Panc1 (cell line): ENCODE measurements around the gene NPY4R. TPM values are rescaled to one million over a fixed set of nuclear protein-coding genes. Genes with fewer than 3 reads are reported as not detected.
"Not testable (repeated sequence)": the region's sequence is repeated elsewhere in the genome, so short reads cannot be mapped to it uniquely, and the experiment has no call there.

Source experiments
- ATAC-seq: fragments of 200-7000 bp; cut with Tn5 transposase; 2 replicates; pipeline ENCODE4 v1.9.1; 2020; ENCODE audit warnings: mild to moderate bottlenecking, moderate library complexity
- BruUV-seq: library from RNA; stranded (reverse); fragments of 400-500 nt; replicated peaks from 2 replicates; lab custom pipeline; 2021; lab: Mats Ljungman, UMichigan
- CTCF ChIA-PET: fragments of 300-600 bp; sonication (Branson Sonifier 250); formaldehyde crosslinking; loops from one replicate; lab custom pipeline; 2022; ENCODE audit warnings: antibody characterized with exemption; lab: Charles Lee
- POLR2A ChIA-PET: fragments of 300-600 bp; sonication (Branson Sonifier 250); formaldehyde crosslinking; loops from one replicate; lab custom pipeline; 2022; ENCODE audit warnings: antibody characterized with exemption; lab: Charles Lee
- DNase-seq: peaks from one replicate; pipeline ENCODE4 v3.0.0-alpha.2; 2010; ENCODE audit warnings: low read depth, low spot score
- H3K27ac ChIP-seq: 2 replicates; pipeline ENCODE4 v1.5.1; 2011; ENCODE audit warnings: mild to moderate bottlenecking, low read length, inconsistent platforms
- H3K27me3 ChIP-seq: fragments of 200-500 bp; sonication (Bioruptor generic); 2 replicates; pipeline ENCODE4 v1.6.0; 2014; ENCODE audit warnings: low read length, inconsistent platforms; ENCODE audit not compliant: control insufficient read depth, insufficient read depth
- H3K36me3 ChIP-seq: fragments of 200-500 bp; sonication (Bioruptor generic); 2 replicates; pipeline ENCODE4 v1.5.1; 2014; ENCODE audit warnings: inconsistent platforms, mild to moderate bottlenecking, low read length, moderate library complexity; ENCODE audit not compliant: control insufficient read depth, insufficient read depth
- H3K4me1 ChIP-seq: 2 replicates; pipeline ENCODE4 v1.5.1; 2011; ENCODE audit warnings: inconsistent platforms, mild to moderate bottlenecking, low read length, moderate library complexity; ENCODE audit not compliant: control insufficient read depth, insufficient read depth
- H3K4me3 ChIP-seq, 2 experiments: 2 replicates each; pipeline ENCODE4 v1.5.1; 2011 to 2012; ENCODE audit warnings: low read depth in 2 of 2, low read length in 2 of 2, mild to moderate bottlenecking in 2 of 2, inconsistent platforms in 1 of 2, moderate library complexity in 1 of 2
- H3K9me3 ChIP-seq: fragments of 200-500 bp; sonication (Bioruptor generic); 2 replicates; pipeline ENCODE4 v1.5.1; 2014; ENCODE audit warnings: low read depth, mild to moderate bottlenecking, inconsistent platforms, low read length, moderate library complexity; ENCODE audit not compliant: control insufficient read depth, insufficient read depth
- in situ Hi-C: cut with HindIII; loops from 2 replicates; pipeline ENCODE4 v1.10.0; 2016; ENCODE audit warnings: low sequenced_read_pairs, low pct_unique_long_range_greater_than_20kb
- intact Hi-C: fragments of 100-400 bp; cut with micrococcal nuclease; formaldehyde crosslinking; loops from one replicate; pipeline ENCODE4 v1.10.0; 2022; ENCODE audit not compliant: unreplicated experiment
- total RNA-seq: library from RNA; stranded (reverse); gene quantifications from one replicate; pipeline ENCODE4 v1.2.1, GENCODE V29; 2021; ENCODE audit not compliant: unreplicated experiment

NPY4R gene
- total RNA-seq, 1 experiment from 2014 or later = 2.2 TPM

DNA sequence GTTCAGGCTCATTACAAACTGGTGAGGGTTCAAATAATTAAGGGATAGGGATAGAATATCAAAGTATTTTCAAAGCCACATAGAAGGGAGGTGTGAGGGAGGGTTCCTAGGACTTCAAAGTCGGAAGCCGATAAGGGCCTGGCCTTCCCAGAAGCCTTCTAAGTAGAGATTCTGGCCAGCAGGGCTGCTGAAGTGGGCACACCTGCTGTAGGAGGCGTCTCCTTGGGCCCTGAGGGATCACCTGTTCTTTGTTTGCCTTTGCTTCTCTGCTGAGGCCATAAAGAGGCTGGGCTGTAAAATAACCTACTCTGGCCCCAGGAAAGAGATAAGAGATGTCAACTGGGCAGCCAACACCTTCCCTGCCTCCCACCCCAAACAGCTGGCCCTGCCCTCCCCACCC is 8.0 kb upstream of the NPY4R start:
- H3K4me1 ChIP-seq, ATAC-seq, BruUV-seq, intact Hi-C loops, CTCF ChIA-PET, H3K27me3 ChIP-seq, in situ Hi-C loops, H3K4me3 ChIP-seq, H3K27ac ChIP-seq, POLR2A ChIA-PET, DNase-seq, H3K36me3 ChIP-seq, H3K9me3 ChIP-seq: not testable (repeated sequence)

DNA sequence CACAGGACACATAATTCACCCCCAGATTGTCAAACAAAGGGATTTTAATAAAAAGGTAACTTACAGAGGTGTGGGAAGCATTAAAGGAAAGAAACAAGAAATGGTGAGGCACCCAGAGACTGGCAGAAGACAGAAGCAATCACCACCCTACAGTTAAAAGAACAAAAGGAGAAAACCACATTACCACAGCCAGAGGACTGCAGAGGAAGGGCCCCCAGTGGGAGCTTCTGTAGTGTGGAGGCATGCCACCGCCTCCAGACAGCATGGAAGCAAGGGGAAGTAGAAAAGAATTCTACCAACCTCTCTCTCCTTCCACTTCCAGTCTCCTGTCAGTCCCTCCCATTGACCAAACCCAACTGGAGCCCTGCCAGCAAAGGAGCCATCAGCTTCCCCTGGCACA is 4.4 kb upstream of the NPY4R start:
- CTCF ChIA-PET, H3K27ac ChIP-seq, H3K9me3 ChIP-seq, in situ Hi-C loops, DNase-seq, intact Hi-C loops, POLR2A ChIA-PET, H3K4me3 ChIP-seq, H3K4me1 ChIP-seq, BruUV-seq, H3K27me3 ChIP-seq, H3K36me3 ChIP-seq, ATAC-seq: not testable (repeated sequence)

DNA sequence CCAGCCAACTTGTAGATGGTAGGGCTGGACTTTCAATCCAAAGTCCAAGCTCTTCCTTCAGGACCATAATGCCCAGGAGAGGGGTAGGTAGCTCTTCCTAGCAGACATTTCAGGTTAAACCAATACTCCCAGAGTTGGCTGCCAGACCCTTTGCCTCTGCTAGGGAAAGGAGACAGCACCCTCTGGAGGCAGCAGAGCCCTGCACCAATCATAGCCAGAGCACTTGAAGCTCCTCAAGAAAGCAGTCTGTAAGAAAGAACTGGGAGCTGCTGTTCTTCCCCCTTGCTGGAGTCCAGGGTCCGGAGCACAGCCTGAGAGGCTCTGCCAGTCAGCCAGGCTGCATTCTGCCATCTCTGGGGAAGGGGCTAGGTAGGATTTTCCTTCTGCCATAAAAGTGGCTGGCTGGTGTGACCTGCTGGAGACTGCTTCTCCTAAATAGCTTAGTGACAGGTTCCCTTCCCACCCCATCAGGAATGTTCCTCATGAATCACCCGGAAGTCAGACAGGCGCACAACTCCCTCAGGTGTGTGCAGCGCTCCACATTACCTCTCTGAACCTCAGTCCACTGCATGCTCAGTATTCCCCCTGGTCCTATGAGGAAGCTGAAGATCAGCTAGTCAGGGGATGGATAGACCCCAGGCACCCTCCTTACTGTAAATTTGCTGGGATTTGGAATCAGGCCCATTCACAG is 2.5 kb upstream of the NPY4R start:
- H3K4me3 ChIP-seq, H3K36me3 ChIP-seq, CTCF ChIA-PET, intact Hi-C loops, H3K27ac ChIP-seq, DNase-seq, in situ Hi-C loops, POLR2A ChIA-PET, BruUV-seq, H3K4me1 ChIP-seq, H3K27me3 ChIP-seq, H3K9me3 ChIP-seq: not testable (repeated sequence)
- peak; percentile 63 for ATAC-seq

DNA sequence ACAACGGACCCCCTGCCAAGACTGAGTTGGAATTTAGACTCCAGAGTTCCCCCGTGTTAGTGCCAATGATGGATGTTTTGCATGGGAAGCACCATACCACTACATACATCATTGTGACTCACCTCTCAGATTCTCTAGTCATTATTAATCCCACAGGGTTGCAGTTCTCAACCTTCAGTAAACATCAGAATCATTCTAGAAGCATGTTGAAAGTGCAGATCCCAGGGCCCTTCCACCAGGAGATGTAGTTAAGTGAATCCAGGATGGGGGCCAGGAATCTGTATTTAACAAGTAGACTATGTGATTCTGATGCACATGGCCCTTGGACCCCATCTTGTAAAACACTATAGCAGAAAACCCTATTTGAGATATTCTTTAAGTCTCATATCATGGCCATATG is 2.1 kb downstream of the NPY4R start:
- DNase-seq, ATAC-seq, in situ Hi-C loops: not testable (repeated sequence)

DNA sequence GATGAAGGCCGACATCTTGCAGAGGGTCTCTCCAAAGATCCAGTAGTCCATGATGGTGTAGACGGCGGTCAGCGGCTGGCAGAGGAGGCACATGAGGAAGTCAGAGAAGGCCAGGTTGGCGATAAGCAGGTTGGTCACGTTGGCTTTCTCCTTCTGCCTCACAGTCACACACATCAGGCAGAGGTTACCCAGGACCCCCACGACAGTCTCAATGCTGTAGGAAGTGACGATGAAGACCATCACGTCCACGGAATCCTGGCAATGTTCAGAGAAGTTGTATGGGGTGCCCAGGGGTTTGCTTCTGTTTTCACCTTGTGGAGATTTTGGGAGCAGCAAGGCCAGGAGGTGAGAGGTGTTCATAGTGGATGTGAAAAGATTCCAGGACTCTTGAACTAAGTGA is 3.5 kb downstream of the NPY4R start:
- H3K36me3 ChIP-seq, H3K27me3 ChIP-seq, H3K27ac ChIP-seq, ATAC-seq, CTCF ChIA-PET, intact Hi-C loops, H3K9me3 ChIP-seq, H3K4me3 ChIP-seq, POLR2A ChIA-PET, DNase-seq, BruUV-seq, in situ Hi-C loops, H3K4me1 ChIP-seq: not testable (repeated sequence)

More for the DNA sequence above, 2.1 kb downstream of the NPY4R start:
- BruUV-seq, H3K9me3 ChIP-seq, POLR2A ChIA-PET, H3K27ac ChIP-seq, H3K4me3 ChIP-seq, intact Hi-C loops, H3K36me3 ChIP-seq, H3K4me1 ChIP-seq, H3K27me3 ChIP-seq, CTCF ChIA-PET: not testable (repeated sequence)

DNA sequence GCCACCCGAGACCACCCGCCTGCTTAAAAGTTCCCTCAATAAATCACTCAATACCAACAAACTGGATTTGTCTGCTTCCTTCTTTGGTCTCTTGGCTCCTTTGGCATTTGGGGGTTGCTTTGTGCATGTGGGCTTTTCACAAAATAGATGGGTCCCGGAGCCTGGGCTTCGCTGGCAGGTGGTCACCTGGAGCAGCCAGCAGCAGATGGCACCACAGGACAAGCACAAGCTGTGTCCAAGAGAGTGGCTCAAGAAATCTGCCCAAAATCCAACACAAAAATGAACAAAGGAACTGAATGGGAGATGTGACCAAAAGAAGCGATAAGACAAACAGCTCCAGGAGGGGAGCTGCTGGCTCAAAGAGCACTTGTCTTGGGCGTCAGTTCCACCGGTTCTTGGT is 6.2 kb downstream of the NPY4R start:
- POLR2A ChIA-PET, DNase-seq, BruUV-seq, H3K4me3 ChIP-seq, in situ Hi-C loops, intact Hi-C loops, H3K27ac ChIP-seq, H3K4me1 ChIP-seq, H3K36me3 ChIP-seq, H3K9me3 ChIP-seq, CTCF ChIA-PET, H3K27me3 ChIP-seq: not testable (repeated sequence)
- ATAC-seq = peak; percentile 68

DNA sequence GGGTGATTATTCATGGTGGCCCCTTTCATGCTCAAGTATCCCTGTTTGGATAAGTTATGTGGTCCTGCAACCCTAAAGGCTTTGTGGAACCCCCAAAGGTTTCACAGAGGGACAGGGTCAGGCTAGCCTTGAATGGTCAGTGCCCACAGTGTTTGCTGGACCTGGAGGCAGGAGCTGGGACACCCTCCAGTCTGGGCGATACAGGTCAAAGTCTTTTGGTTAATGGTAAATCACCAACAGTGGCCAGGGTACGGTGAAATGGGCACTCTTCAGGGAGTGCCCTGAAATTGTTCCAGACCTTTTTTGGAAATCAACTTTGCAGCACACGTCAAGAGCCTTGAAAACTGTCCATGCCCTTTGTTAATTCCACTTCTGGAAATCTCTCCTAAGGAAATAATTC is 8.7 kb downstream of the NPY4R start:
- intact Hi-C loops, H3K27ac ChIP-seq, ATAC-seq, H3K36me3 ChIP-seq, H3K9me3 ChIP-seq, POLR2A ChIA-PET, H3K4me1 ChIP-seq, DNase-seq, H3K4me3 ChIP-seq, H3K27me3 ChIP-seq, in situ Hi-C loops, CTCF ChIA-PET: not testable (repeated sequence)
- BruUV-seq = TSS peak; percentile 71
